ENCODE results near the gene CSNK2B.

DNA sequence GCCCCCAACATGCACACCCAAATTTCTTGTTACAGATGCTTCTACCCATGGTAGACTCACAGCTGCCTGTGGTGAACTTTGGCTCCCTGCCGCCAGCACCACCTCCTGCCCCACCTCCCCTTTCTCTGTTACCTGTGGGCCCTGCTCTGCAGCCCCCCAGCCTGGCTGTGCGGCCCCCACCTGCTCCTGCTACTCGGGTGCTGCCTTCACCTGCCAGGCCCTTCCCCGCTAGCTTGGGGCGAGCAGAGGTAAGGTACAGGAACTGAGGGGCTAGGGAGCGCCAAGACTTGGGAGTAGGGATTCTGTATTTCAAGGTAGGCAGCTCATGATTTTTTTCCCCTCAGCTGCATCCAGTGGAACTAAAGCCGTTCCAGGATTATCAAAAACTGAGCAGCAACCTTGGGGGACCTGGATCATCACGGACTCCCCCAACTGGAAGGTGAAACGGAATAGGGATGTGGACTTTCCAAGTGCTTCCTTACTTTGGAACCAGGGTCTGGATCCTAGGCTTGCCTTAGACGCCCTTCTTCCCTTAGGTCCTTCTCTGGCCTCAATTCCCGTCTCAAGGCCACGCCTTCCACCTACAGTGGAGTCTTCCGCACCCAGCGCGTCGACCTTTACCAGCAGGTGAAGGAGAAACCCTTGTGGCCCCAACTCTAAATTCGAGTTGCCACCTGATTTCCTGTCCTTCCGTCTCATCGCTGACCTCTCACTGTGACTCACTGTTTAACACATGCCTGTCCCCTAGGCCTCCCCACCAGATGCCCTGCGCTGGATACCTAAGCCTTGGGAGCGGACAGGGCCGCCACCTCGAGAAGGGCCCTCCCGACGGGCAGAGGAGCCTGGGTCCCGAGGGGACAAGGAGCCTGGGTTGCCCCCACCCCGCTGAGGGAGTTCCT lies 28.9 kb upstream of the CSNK2B start:
- no peak for TF ChIP-seq ZNF274 (IDR thresholded peaks at IDR 0.05; ENCODE audit: low read depth, low read length)
- no peak for TF ChIP-seq YY1 (IDR thresholded peaks at IDR 0.05; ENCODE audit: insufficient read depth, insufficient read length)
- no peak for TF ChIP-seq SUZ12 (IDR thresholded peaks at IDR 0.05; ENCODE audit: extremely low read depth, insufficient read depth, insufficient read length)
